DND-41 (cell line): ENCODE measurements around the gene COG3.

ENCODE experiments used
- EZH2 ChIP-seq: IDR thresholded peaks from 3 replicates; pipeline ENCODE4 v1.6.1; 2012; ENCODE audit warnings: borderline replicate concordance, low read depth, mild to moderate bottlenecking, moderate library complexity, low read length, inconsistent platforms; ENCODE audit not compliant: severe bottlenecking
- TF ChIP-seq, protein P1 (sequence below): IDR thresholded peaks from 2 replicates; pipeline ENCODE4 v1.5.1; 2012; ENCODE audit warnings: borderline replicate concordance, low read length, moderate library complexity, mild to moderate bottlenecking; ENCODE audit not compliant: poor library complexity, severe bottlenecking; ENCODE audit errors: extremely low read depth

DNA sequence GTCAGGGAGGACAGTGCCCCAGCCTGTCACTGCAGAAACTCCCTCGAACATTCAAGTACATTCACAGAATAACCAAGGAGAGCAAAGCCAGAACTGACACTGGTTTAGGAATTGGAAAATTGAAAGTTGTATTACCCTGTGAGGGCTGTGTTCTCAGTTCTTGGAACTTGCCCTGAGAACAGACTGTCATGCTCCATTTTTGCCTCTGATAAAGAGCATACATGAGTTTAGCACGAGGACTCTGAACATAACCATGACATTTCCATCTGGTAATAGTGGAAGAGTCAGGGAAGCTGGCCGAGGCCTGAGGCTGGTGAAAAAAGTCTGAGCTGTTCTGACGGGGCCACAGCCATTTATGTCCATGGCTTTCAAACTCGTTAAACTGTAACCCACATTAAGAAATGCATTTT is 31.4 kb upstream of the COG3 start:
- TF ChIP-seq EZH2: no peak
- TF ChIP-seq, protein P1, sequence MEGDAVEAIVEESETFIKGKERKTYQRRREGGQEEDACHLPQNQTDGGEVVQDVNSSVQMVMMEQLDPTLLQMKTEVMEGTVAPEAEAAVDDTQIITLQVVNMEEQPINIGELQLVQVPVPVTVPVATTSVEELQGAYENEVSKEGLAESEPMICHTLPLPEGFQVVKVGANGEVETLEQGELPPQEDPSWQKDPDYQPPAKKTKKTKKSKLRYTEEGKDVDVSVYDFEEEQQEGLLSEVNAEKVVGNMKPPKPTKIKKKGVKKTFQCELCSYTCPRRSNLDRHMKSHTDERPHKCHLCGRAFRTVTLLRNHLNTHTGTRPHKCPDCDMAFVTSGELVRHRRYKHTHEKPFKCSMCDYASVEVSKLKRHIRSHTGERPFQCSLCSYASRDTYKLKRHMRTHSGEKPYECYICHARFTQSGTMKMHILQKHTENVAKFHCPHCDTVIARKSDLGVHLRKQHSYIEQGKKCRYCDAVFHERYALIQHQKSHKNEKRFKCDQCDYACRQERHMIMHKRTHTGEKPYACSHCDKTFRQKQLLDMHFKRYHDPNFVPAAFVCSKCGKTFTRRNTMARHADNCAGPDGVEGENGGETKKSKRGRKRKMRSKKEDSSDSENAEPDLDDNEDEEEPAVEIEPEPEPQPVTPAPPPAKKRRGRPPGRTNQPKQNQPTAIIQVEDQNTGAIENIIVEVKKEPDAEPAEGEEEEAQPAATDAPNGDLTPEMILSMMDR: no peak
